GOT3 (cell line): Measurements from ENCODE around the gene B4GAT1.
A peak's percentile ranks its signal among the peaks of the same experiment; 100 is the strongest.
"Not testable (repeated sequence)": the region's sequence is repeated elsewhere in the genome, so short reads cannot be mapped to it uniquely, and the experiment has no call there.

ENCODE experiments used
- DNase-seq: peaks from one replicate; lab custom pipeline; 2025; ENCODE audit warnings: mixed read lengths; lab: John Stamatoyannopoulos, UW

The B4GAT1 gene

DNA sequence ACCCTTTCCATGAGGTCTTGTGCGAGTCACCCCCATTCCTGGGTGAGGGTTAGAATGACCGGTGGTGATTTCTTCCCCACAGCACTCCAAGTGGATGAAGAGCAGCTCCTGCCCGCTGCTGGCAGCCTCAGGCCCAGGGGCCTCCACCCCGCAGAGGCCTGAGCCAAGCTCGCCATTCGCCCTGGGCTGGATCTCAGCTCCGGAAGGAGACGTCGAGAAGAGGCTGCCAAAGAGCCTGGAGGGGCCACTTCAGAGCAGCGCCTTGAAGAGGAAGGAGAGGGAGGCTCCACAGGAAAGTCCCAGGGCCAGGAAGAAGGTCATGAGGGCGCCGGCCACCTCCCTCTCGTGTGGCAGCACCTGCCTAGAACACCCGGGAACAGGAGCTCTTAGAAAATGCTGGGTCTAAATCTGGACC, 15.8 kb upstream of the B4GAT1 start:
- DNase-seq: no peak

- DNase-seq: no peak
Observed at GRCh38 chr11:66362481-66363147, 15.2 kb upstream of the B4GAT1 start.

- no peak for DNase-seq
Observed at GRCh38 chr11:66361502-66361941, 14.1 kb upstream of the B4GAT1 start.

DNA sequence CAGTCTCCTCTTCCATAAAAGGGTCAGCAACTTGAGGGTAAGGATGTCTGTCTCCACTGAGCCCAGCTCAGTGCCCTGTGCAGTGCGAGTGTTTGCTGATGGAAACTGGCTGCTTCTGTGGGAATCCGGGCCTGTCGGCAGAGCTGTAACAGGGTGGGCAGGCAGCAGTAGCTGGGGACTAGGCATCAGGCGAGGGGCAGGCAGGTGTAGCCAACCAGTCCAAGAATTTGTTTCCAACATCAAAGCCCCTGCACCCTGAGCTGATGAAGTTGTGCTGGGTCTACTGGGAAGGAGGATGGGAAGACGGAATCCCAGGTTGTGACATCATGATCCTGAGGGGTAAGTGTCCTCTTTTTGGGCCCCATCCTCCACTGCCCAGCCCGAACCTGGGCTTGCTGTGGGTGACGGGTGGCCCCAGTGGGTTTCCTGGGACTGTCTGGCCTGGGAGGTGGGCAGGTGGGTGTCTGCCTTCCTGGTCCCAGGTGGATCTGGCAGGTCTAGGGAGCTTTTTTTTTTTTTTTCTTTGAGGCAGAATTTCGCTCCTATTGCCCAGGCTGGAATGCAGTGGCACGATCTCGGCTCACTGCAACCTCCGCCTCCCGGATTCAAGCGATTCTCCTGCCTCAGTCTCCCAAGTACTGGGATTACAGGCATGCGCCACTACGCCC, 13.1 kb upstream of the B4GAT1 start:
- no peak for DNase-seq

GRCh38 chr11:66359662-66360087, 12.2 kb upstream of the B4GAT1 start:
- DNase-seq: no peak

DNA sequence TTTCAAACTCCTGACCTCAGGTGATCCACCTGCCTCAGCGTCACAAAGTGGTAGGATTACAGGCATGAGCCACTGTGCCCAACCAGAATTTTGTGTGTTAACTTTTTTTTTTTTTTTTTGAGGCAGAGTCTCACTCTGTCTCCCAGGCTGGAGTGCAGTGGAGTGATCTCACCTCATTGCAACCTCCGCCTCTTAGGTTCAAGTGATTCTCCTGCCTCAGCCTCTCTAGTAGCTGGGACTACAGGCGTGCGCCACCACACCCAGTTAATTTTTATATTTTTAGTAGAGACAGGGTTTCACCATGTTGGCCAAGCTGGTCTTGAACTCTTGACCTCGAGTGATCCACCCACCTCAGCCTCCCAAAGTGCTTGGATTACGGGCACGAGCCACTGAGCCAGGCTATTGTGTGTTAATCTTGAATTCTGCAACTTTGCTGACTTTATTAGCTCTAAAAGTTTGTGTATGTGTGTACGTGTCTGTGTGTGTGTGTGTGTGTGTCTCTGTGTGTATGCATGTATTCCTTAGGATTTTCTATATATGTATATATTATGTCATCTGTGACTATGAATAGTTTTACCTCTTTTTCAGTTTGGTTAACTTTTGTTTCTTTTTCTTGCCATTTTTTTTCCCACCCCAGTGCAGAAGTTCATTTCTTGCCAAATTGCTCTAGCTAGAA, 3.3 kb upstream of the B4GAT1 start:
- not testable (repeated sequence) for DNase-seq

GRCh38 chr11:66349084-66349386, 1.6 kb upstream of the B4GAT1 start:
- no peak for DNase-seq

- no peak for DNase-seq
Observed at GRCh38 chr11:66346476-66347424, 679 bp downstream of the B4GAT1 start.

DNA sequence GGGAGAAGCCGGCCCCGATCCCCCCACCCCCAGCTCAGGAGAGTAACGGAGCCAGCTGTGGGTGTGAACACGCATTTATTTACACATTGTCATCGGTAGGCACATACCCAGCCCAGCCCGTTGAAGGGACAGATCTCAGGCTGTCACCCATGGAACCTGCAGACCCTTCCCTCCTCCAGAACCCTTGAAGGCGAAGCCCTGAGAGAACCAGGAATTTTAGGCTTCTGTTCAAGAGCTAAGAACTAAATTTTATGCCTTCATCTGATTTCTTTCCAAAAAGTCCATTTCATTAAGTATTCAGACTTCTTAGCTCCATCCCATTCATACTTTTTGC, 2.1 kb downstream of the B4GAT1 start:
- no peak for DNase-seq

DNA sequence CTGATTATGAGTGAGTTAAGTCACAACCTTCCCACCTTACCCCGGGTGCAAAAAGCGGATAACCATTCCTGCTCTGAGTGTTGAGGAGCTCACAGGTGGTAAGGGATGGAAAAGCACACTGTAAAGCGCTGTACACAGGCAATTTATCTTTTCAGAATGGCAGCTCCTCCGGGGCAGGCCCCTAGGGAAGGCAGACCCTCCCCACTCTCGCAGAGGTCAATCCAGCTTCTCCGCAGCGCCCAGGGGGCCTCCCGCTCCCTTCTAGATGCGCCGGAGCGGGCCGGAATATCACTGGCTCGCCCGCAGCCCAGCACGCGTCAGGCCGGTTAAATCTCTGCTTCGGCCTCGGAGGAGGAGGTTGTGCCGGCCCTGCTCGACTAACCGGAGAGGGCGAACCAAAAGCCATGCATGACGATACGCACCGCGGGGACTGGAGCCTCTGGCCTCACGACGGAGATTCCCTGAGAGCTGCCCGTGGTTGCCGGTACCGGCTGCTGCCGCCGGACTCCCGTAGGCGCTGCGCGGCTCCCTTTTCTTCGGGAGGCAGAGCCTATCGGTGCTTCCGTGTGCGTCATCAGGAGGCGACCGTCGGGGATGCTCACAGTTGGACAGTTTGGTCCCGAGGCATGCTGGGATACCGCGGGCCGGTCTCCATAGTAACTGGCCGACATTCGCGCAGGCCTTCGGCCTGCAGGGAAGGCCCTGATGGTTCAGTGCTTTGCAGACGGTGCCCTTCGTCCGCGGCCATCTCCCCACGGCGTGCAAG, 2.7 kb downstream of the B4GAT1 start, which contains the start of gene BRMS1:
BRMS1 (minus strand) TSS at position 555 of the 766 bp plus-strand sequence. CDS start 2,870 bp downstream, outside the sequence.
- DNase-seq: peak; percentile 87

DNA sequence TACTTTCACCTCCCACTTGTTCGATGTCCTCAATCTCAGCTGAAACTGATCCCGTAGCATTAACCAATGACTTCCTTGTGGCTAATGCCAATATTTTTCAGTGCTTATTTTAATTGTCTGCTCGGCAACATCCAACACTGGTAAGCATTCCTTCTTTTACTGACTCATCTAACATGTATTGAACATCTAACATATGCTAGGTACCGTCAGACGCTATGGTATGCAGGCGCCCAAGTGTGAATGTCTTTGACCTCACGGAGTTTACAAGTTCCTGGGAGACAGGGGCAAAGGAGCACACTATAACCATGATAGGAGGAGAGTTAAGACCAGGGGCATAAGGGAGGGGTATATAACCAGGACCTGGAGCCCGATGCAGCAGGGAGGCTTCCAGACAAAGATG, 4.3 kb downstream of the B4GAT1 start:
- no peak for DNase-seq

DNA sequence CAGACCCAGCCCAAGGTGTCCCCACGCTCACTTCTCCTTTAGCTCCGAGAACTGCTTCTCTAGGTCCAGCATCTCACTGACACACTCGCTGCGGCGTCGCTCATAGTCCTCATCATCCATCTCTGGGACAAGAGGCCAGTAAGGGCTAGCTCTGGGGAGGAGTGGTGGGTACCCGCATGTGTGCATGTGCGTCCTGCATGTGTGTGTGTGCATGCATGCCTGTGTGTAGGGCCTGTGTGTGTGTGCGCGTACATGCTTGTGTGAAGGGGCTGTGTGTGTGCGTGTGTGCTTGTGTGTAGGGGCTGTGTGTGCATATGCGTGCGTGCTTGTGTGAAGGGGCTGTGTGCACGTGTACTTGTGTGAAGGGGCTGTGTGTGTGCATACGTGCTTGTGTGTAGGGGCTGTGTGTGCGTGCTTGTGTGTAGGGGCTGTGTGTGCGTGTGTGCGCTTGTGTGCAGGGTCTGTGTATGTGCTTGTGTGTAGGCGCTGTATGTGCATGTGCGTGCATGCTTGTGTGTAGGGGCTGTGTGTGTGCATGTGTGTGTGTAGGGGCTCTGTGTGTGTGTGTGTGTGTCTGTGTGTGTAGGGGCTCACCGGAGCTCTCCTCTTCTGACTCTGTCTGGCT, 5.8 kb downstream of the B4GAT1 start:
- no peak for DNase-seq

DNA sequence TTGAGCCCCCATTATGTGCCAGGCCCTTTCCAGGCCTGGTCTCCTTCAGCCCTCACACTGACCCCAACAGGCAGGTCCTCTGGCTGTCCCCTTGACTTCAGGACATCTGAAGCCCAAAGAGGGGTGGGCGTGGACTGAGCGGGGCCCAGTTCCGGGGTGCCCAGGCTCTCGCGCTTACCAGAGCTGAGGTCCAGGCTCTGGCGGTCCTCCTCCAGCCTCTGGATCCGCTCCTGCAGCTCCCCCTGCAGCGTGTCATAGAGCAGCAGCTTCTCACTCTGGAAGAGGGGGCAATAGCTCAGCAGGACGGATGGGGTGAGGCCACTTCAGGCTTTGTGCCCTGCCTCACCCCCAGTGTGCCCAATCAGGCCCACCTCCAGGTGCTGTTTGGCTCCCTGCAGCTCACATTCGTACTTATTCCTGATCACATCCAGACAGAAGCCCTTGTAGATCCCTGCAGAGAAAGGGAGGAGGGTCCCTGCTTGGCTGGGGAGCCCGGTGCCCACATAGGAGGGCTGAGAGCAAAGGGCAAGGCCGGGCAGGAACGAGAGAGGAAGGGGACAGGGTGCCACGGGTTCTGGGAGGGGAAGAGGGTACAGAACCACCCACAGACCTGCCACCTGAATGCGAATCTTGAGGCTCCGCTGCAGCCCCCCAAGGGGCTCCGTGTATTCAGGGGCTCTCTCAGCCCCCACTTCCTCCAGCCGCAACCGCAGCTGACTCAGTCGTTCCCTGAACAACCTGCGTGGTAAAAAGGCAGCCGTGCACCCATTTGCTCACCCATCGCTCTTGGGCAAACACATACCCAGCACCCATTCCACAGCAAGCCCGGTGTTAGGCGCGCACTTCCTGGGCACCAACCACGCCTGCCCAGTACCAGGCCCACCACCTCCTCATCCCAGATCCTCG, 6.6 kb downstream of the B4GAT1 start:
- DNase-seq: no peak

DNA sequence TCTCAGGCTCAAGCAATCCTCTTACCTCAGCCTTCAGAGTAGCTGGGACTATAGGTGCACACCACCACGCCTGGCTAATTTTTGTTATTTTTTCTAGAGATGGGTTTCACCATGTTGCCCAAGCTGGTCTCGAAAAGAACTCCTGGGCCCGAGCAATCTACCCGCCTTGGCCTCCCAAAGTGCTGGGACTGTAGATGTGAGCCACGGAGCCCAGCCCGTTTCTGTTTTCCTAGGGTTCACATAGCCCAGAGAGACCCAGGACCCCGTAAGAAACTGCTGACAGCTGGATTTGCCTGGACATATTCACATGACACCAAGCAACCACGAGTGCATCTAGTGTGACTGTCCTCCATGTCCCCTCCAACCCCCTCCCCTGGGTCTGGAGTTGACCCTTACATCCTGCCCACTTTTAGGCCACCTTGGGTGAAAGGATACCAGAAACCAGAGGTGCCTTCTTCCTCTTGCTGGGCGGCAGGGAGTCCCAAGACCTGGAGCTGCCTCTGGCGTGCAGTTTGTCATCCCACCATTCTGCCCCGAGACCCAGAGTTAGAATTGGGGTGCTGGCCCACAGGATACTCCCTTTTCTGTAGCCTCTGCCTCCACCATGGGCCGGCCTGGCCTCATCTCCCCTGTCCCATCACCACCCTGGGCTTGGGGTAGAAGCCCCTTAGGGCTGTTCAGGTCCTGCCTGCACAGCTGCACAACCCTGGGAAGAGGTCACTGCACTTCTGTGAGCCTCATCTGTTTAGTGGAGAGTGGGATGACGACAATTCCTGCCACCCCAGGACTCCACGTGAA, 7.5 kb downstream of the B4GAT1 start:
- DNase-seq: no peak

DNA sequence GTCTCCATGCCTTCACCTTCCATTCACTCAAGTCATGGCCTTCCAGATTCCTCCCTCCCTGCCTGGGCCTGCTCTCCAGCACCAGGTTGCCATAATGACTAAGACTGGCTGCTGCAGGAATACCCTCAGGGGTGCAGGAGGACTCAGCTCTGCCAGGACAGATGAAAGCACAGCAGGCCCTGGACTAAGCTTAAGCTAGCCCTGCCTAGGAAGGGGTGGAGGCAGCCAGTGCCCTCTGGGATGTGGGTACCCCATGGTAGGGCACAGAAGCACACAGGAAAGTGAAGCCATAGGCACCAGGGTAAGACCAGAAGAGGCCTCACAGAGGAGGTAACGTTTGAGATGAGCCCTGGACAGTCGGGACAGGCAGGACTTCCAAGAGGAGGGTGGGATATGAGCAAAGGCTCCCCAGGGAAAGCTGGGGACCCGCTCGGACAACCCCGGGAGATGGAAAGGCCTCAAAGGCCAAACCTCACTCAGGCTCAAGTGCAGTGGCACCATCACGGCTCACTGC, 8.2 kb downstream of the B4GAT1 start:
- no peak for DNase-seq

DNA sequence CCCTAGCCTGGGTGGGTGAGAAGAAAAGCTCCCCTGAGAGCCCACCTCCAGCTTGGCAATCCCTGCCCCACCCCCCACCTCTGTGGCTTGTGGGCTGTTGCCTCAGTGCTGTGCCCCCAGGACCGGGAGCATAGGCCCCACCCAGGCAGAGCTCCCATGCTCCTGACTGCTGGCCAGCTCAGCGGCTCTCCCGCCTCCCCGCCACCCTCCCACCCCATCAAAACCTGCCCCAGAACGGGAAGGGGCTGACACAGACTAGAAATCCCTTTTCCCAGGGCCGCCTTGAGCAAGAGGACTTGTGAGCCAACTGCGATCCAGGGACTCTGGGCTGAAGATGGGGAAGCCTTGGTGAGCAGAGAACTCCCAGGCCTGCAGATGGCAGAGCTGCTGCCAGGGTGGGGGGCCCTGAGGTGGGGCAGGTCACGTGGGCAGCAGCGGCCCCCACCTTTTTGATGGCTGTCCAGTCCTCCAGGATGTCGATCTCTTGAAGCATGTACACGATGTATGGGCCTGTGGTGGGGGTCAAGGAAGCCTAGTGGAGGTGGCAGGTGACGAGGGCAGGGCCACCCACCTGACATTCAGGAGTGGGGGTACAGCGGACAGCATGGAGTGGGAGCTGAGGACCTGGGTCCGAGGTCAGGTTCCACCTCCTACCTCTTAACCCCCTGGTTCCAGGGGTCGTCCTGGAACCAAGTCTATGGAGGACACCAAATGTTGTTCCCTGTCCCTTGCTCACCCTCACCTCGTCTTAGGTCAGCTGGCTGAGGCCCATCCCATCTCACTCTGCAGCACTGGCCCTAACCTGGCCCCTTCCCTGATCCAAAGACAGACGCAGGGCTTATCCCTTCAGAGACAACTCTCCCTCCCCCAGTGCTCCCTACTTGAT, 8.9 kb downstream of the B4GAT1 start:
- no peak for DNase-seq

DNA sequence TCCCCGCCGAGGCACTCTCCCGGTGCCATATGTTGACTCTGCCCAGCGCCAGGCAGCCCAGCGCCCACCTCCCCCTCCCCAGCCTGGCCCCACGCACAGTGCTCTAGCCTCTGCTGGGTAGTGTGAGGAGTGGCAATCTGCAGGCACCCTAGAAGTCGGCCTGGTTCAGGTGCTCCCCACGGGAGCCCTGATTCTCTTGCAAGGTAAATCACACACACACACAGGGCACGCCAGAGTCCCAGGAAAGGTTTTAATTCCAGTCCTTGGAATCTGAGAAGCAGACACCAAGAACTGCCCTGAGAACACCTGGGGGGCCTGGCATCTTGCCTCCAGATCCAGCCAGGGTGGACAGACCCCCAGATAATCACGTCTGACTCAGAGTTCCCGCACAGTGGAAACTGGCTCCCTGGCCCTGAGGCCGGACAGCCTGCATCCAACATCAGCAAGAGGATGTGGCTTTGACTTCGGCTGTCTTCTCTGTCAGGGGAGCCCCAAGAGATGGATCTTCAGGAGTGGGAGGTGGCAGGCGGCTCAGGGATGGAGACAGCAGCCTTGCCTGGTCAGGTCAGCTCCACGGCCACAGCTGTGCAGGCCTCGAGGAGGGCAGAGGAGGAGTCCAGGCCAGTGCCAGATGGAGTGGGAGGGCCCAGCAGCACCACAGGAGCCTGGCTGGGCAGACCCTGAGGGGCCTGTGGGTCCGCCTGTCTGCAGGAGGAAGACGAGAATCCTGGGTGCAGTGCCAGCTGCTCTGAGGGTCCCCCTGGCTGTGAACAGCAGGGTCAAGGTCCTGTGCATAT, 10.1 kb downstream of the B4GAT1 start:
- no peak for DNase-seq
